Loucy (cell line): ENCODE results near the gene ALKBH3.

ENCODE experiments used
- H2AFZ ChIP-seq: fragments of 200-600 bp; sonication (generic); 2 replicates; pipeline ENCODE4 v1.6.0; 2016; ENCODE audit warnings: antibody characterized with exemption, mild to moderate bottlenecking, low read length, moderate library complexity
- H3F3A ChIP-seq: fragments of 200-600 bp; 2 replicates; pipeline ENCODE4 v1.6.0; 2016; ENCODE audit warnings: antibody characterized with exemption, low read depth, mild to moderate bottlenecking
- H3K27me3 ChIP-seq: fragments of 200-600 bp; sonication (generic); 2 replicates; pipeline ENCODE4 v1.6.1; 2014; ENCODE audit warnings: low read length, mild to moderate bottlenecking; ENCODE audit not compliant: insufficient read depth, poor library complexity, severe bottlenecking
- H3K36me3 ChIP-seq: fragments of 200-600 bp; sonication (generic); 2 replicates; pipeline ENCODE4 v1.6.1; 2016; ENCODE audit warnings: low read length; ENCODE audit not compliant: insufficient read depth
- H3K4me1 ChIP-seq: fragments of 200-600 bp; sonication (generic); 2 replicates; pipeline ENCODE4 v1.5.1; 2014; ENCODE audit warnings: low read length, mild to moderate bottlenecking; ENCODE audit not compliant: insufficient read depth, poor library complexity, severe bottlenecking
- H3K4me2 ChIP-seq: fragments of 200-600 bp; sonication (generic); 2 replicates; pipeline ENCODE4 v1.6.0; 2014; ENCODE audit warnings: antibody characterized with exemption, low read length, low read depth, mild to moderate bottlenecking; ENCODE audit not compliant: poor library complexity, severe bottlenecking
- H3K4me3 ChIP-seq: fragments of 200-600 bp; sonication (generic); 2 replicates; pipeline ENCODE4 v1.5.1; 2014; ENCODE audit warnings: low read length, mild to moderate bottlenecking, mixed read lengths; ENCODE audit not compliant: poor library complexity, severe bottlenecking
- H3K79me2 ChIP-seq: fragments of 200-600 bp; sonication (generic); 2 replicates; pipeline ENCODE4 v1.6.1; 2014; ENCODE audit warnings: low read length; ENCODE audit not compliant: insufficient read depth
- H3K9ac ChIP-seq: fragments of 200-600 bp; sonication (generic); 2 replicates; pipeline ENCODE4 v1.6.0; 2014; ENCODE audit warnings: mild to moderate bottlenecking, low read depth, low read length, moderate library complexity; ENCODE audit not compliant: poor library complexity, severe bottlenecking
- H3K9me2 ChIP-seq: fragments of 200-600 bp; sonication (generic); replicated peaks from 2 replicates; pipeline ENCODE4 v1.6.1; 2016; ENCODE audit warnings: low read depth, low read length, mixed read lengths
- H3K9me3 ChIP-seq: fragments of 200-600 bp; sonication (generic); 2 replicates; pipeline ENCODE4 v1.6.1; 2014; ENCODE audit warnings: mild to moderate bottlenecking, antibody characterized with exemption, low read length, low read depth; ENCODE audit not compliant: insufficient read depth
- H4K20me1 ChIP-seq: fragments of 200-600 bp; sonication (generic); 2 replicates; pipeline ENCODE4 v1.6.0; 2014; ENCODE audit warnings: antibody characterized with exemption, low read length, mild to moderate bottlenecking; ENCODE audit not compliant: insufficient read depth, poor library complexity, severe bottlenecking
- CTCF ChIP-seq: fragments of 200-600 bp; sonication (generic); conservative IDR thresholded peaks from 2 replicates; pipeline ENCODE4 v1.5.1; 2014; ENCODE audit warnings: mild to moderate bottlenecking, antibody characterized with exemption, low read length
- EZH2phosphoT487 ChIP-seq: fragments of 200-600 bp; IDR thresholded peaks from 2 replicates; pipeline ENCODE4 v1.6.1; 2018; ENCODE audit warnings: antibody characterized with exemption, mild to moderate bottlenecking, moderate library complexity, borderline replicate concordance

The ALKBH3 gene

GRCh38 chr11:43933608-43934551 is 53.2 kb downstream of the ALKBH3 start:
- H3K4me3 ChIP-seq = no peak overlapping the region
- H3K4me2 ChIP-seq = no peak overlapping the region
- H3K9me2 ChIP-seq = no peaks in the 10 kb centered on the region
- no peaks in the 10 kb centered on the region for H3K9me3 ChIP-seq
- H2AFZ ChIP-seq = no peak overlapping the region
- H4K20me1 ChIP-seq = no peaks in the 10 kb centered on the region
- H3K9ac ChIP-seq = no peak overlapping the region
- H3K4me1 ChIP-seq = peaks cover 4% of the 10 kb centered on the region
- TF ChIP-seq EZH2phosphoT487 (no peak), CTCF (no peak)
- H3K27me3 ChIP-seq = no peaks in the 10 kb centered on the region
- H3K36me3 ChIP-seq = no peaks in the 10 kb centered on the region
- H3K79me2 ChIP-seq = no peaks in the 10 kb centered on the region
- no peaks in the 10 kb centered on the region for H3F3A ChIP-seq

- TF ChIP-seq EZH2phosphoT487 = no peak
- no peak for TF ChIP-seq CTCF
- H3K9me3 ChIP-seq = no peaks in the 10 kb centered on the region
- H3K9ac ChIP-seq = no peak overlapping the region
- H4K20me1 ChIP-seq = no peaks in the 10 kb centered on the region
- H3K4me2 ChIP-seq = no peak overlapping the region
- H3K4me1 ChIP-seq = peaks cover 4% of the 10 kb centered on the region
- H3K79me2 ChIP-seq = no peaks in the 10 kb centered on the region
- H3K36me3 ChIP-seq = no peaks in the 10 kb centered on the region
- no peaks in the 10 kb centered on the region for H3K9me2 ChIP-seq
- H3F3A ChIP-seq = no peaks in the 10 kb centered on the region
- no peak overlapping the region for H2AFZ ChIP-seq
- no peak overlapping the region for H3K4me3 ChIP-seq
- no peaks in the 10 kb centered on the region for H3K27me3 ChIP-seq
Observed at GRCh38 chr11:43934601-43935423, 54.2 kb downstream of the ALKBH3 start.

GRCh38 chr11:43935424-43935979 is 54.9 kb downstream of the ALKBH3 start:
- H3F3A ChIP-seq = no peaks in the 10 kb centered on the region
- H3K4me1 ChIP-seq = peaks cover 4% of the 10 kb centered on the region
- no peaks in the 10 kb centered on the region for H3K79me2 ChIP-seq
- H2AFZ ChIP-seq = no peak overlapping the region
- H3K9me3 ChIP-seq = no peaks in the 10 kb centered on the region
- no peak overlapping the region for H3K4me2 ChIP-seq
- H3K9me2 ChIP-seq = no peaks in the 10 kb centered on the region
- H3K9ac ChIP-seq = no peak overlapping the region
- H3K27me3 ChIP-seq = no peaks in the 10 kb centered on the region
- no peaks in the 10 kb centered on the region for H3K36me3 ChIP-seq
- H3K4me3 ChIP-seq = no peak overlapping the region
- TF ChIP-seq CTCF (no peak), EZH2phosphoT487 (no peak)
- H4K20me1 ChIP-seq = no peaks in the 10 kb centered on the region
